GM12801 (cell line): ENCODE results near the gene PPL.

Experiments used
- TF ChIP-seq, protein P1 (sequence below): IDR thresholded peaks from one replicate; pipeline ENCODE4 v1.5.1; 2011; ENCODE audit warnings: control low read depth; ENCODE audit not compliant: insufficient read length; ENCODE audit errors: extremely low read depth

Gene PPL

DNA sequence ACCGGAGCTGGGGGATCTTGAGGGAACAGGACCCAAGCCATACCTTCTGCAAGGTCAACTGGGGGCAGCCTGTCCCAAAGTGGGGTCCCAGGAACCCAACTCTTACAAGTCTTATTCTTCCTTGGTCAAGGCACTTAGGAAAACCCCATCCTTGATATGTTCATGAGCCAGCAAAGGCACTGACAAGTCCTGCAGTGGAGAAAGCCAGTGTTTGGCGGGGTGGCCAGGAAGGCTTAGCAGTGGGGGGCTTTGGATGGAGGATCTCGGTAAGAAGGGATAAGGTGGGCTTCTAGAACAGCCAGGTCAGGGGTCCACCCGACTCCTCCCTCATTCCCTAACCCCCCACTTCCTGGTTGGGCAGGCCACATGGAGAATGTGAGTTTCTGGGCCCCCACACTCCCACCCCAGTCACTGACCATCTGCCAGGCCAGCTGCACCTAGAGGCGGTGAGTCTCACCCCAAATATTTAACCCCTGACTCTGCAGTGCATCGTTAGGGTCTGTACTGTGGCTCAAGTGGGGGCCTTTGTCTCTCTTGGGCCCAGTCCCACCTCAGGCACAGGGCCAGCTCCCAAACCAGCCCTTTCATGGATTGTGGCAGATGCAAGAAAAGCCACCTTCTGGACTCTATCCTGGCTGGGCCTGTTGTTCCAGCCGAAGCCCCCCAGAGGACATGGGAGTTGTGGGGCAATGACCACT is 22.3 kb downstream of the PPL start:
- TF ChIP-seq, protein P1, sequence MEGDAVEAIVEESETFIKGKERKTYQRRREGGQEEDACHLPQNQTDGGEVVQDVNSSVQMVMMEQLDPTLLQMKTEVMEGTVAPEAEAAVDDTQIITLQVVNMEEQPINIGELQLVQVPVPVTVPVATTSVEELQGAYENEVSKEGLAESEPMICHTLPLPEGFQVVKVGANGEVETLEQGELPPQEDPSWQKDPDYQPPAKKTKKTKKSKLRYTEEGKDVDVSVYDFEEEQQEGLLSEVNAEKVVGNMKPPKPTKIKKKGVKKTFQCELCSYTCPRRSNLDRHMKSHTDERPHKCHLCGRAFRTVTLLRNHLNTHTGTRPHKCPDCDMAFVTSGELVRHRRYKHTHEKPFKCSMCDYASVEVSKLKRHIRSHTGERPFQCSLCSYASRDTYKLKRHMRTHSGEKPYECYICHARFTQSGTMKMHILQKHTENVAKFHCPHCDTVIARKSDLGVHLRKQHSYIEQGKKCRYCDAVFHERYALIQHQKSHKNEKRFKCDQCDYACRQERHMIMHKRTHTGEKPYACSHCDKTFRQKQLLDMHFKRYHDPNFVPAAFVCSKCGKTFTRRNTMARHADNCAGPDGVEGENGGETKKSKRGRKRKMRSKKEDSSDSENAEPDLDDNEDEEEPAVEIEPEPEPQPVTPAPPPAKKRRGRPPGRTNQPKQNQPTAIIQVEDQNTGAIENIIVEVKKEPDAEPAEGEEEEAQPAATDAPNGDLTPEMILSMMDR = no peak

DNA sequence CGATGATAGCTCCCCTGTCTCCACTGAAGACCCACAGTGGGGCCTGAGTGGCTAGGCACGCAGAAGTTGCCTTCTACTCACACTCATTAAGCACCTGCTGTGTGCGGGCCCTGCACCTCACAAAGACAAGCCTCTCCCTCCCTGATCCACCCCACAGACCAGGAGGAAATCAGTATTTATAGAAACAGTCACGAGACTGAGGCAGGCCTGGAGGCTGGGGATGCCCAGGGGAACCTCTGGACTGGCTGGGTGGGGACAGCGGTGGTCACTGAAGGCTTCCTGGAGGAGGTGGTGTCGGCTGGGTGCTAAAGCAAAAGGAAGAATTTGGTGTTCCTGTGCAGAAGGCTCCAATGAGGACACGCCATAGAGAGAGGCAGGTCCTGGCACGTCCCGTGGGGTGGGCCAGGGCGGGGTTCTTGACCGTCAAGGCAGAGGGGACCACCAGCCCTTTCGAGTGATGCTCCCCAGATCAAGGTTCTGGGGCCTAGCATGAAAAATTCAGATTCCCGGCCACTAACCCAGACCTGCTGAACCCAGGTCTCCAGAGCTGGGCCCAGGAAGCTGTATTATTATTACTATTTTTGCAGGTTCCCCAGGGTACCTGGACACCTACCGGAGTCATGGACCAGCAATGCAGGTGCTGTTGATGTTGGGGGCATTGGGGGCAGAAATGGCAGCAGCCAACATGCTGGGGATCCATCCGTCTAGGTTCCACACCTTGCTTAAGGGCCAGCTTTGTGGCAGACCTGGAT is 23.0 kb downstream of the PPL start:
- TF ChIP-seq, protein P1 = no peak

DNA sequence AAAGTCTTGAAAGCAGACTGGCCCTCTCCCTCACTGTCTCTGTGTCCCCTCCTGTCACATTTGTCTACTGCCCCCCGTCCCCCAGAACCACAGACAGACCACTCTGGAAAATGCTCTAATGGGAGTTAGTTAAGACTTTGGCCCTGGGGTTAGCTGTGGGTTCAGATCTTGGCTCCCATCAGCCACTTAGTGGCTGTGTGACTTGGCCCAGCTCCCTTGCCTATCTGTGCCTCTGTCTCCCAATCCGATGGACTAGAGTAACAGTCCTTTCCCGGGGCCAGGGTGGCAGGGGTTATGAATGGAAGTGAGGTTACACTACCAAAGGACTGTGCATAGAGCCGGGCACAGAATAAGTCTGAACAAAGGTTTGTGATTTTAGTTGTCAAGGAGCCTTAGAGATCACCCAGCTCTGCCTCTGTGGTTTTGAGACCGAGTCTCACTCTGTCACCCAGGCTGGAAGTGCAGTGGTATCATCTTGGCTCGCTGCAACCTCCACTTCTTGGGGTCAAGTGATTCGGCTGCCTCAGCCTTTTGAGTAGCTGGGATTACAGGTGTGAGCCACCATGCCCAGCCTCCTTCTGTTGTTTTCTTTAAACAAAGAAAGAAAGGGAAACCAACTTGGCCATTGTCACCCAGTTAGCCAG is 23.7 kb downstream of the PPL start:
- TF ChIP-seq, protein P1 = no peak

DNA sequence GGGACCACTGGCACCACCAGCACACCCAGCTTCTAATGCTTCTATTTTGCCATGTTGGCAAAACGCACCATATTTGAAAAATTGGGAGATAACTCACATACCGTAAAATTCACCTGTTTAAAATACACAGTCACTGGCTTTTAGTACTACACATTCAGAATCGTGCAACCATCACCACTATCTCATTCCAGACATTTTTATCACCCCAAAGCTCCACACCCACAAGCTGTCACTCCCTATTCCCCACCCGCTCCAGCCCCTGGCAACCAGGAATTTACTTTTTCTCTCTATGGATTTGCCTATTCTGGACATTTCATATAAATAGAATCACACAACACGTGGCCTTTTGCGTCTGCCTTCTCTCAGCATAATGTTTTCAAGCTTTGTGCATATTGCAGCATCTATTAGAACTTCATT is 25.0 kb downstream of the PPL start:
- TF ChIP-seq, protein P1 = no peak

DNA sequence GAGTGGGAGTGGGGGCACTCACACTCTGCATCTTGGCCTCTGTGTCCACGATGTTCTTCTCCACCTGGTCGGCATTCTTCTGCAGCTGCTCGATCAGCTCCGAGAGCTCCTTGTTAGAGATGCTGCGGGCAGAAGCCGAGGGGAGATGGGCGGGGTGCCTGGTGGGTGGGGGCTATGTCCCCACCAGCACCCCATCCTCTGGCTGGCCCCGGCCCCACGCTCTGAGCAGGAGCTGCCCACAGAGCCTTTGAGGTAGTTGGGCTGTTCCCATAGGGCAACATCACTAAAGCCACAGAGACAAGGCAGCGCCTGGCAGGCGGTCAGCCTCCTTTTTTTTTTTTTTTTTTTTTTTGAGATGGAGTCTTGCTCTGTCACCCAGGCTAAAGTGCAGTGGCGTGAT is 26.1 kb downstream of the PPL start:
- TF ChIP-seq, protein P1 = no peak

DNA sequence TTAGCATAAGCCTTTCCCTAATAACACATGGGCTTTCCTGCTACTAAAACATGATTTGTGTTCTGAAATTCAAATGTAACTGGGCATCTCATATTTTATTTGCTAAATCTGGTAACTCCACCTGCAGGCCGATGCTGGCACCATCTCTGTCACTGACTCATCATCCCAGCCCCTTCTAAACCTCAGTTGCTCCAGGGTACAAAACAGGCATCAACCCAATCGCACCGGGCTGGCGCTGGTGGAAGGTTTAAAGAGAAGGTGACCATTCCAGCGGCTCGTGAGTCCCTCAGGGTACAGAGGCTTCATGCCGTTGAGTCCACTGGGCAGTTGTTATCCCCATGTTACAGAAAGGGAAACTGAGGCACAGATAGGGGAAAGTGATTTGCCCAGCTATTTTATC is 27.1 kb downstream of the PPL start:
- TF ChIP-seq, protein P1 = no peak

DNA sequence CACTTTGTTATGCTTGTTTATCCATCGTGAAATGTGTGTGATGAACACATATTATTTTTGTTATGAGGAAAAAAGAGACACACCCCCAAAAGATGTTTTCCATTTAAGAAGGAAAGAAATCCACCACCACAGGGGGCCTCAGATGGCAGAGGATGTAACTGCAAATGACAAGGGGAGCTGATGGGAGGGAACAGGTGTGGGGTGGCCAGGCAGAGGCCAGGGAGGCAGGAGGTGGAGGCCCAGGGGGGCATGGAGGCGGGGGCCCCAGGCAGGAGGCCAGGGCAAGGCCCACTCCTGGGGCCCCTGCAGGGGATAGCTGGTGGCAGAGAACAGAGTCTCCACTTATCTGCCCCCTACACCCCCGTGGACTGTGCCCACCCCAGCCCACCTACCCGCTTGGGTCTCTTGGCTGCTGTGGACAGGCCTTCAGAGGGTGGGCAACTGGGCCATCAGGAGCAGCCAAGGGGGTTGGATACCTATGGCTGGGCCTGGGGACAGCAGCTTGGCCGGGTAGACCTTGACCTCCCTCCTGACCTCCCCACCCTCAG is 28.0 kb downstream of the PPL start:
- TF ChIP-seq, protein P1 = no peak
